Fibroblast of pulmonary artery (primary cell): ENCODE data around the gene NXT1.
A peak's percentile ranks its signal among the peaks of the same experiment; 100 is the strongest.
"Not testable (repeated sequence)": the region's sequence is repeated elsewhere in the genome, so short reads cannot be mapped to it uniquely, and the experiment has no call there.

Experiments
- DNase-seq: peaks from one replicate; pipeline ENCODE4 v3.0.0-alpha.2; 2010; ENCODE audit warnings: low read depth
- H3K4me3 ChIP-seq: replicated peaks from 2 replicates; pipeline ENCODE4 v1.5.1; 2011; ENCODE audit warnings: low read depth, mild to moderate bottlenecking, control low read depth, low read length, moderate library complexity
- TF ChIP-seq, protein P1 (sequence below): IDR thresholded peaks from 2 replicates; pipeline ENCODE4 v1.5.1; 2011; ENCODE audit warnings: mild to moderate bottlenecking, control low read depth, low read length, inconsistent platforms; ENCODE audit errors: missing control alignments

Gene NXT1

DNA sequence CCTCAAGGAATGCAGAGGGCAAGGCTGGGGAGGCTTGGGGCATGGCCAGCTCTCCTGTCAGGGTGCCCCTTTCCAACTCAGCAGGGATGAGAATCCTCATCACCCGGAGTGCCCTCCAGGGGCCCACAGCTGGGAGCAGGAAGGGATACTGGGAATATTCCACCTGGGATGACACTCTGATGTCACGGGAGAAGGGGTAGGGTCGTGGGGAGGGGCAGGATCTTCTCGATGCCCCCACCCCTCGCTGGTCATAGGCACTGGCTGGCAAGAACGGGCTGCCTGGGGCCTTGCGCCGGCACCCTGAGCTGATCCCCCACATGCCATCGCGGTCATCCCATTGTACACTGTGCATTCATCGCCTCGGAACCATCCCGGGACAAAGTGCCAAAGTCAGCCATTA lies 10.6 kb upstream of the NXT1 start:
- DNase-seq, result no peak
- H3K4me3 ChIP-seq, result no peak overlapping the region
- TF ChIP-seq, protein P1, sequence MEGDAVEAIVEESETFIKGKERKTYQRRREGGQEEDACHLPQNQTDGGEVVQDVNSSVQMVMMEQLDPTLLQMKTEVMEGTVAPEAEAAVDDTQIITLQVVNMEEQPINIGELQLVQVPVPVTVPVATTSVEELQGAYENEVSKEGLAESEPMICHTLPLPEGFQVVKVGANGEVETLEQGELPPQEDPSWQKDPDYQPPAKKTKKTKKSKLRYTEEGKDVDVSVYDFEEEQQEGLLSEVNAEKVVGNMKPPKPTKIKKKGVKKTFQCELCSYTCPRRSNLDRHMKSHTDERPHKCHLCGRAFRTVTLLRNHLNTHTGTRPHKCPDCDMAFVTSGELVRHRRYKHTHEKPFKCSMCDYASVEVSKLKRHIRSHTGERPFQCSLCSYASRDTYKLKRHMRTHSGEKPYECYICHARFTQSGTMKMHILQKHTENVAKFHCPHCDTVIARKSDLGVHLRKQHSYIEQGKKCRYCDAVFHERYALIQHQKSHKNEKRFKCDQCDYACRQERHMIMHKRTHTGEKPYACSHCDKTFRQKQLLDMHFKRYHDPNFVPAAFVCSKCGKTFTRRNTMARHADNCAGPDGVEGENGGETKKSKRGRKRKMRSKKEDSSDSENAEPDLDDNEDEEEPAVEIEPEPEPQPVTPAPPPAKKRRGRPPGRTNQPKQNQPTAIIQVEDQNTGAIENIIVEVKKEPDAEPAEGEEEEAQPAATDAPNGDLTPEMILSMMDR, result no peak

DNA sequence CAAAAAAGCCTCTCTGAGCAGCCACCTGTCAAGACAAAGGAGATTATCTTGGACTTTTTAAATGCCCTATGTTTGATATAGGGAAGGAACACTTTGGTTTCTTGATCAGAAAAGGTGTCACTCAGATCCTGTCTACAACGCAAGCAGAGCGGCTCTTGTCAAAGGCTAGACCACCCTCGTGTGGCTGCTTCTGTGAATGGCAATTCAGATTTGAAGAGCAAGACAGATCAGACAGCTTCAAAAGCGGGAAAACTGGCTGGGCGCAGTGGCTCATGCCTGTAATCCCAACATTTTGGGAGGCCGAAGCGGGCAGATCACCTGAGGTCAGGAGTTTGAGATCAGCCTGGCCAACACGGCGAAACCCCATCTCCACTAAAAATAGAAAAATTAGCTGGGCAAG lies 10.1 kb upstream of the NXT1 start:
- H3K4me3 ChIP-seq, result no peak overlapping the region
- TF ChIP-seq, protein P1, result peak; percentile 79
- peak; percentile 86 for DNase-seq

DNA sequence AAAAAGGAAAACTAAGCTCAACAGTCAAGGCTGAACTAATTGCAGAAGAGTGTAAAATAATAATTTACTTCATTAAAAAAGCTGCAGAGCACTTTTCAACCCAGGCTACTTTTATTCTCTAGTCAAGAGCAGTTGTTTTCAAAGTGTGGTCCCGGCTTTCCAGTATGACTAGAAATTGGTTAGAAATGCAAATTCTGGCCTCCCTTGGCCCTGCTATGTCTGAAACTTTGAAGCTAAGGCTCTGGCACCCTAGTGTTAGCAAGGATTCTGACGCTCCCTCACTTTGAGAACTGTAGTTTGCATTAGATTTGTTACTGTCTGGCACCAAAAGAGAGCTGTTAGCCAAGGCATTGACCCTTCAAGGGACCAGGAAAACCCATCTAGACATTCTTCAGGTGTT lies 9.5 kb upstream of the NXT1 start:
- H3K4me3 ChIP-seq, result no peak overlapping the region
- DNase-seq, result no peak
- TF ChIP-seq, protein P1, result no peak

DNA sequence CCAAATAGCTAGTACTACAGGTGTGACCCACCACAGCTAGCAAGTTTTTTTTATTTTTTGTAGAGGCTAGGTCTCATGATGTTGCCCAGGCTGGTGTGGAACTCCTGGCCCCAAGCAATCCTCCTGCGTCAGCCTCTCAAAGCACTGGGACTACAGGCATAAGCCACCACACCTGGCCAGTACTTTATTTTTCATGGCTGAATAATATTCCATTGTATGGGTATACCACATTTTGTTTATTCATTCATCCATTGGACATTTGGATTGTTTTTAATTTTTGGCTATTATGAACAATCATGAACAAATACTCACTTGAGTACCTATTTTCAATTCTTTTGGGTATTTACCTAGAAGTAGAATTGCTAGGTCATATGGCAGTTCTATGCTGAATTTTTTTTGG lies 7.0 kb upstream of the NXT1 start:
- H3K4me3 ChIP-seq, result no peak overlapping the region
- TF ChIP-seq, protein P1, result no peak
- no peak for DNase-seq

DNA sequence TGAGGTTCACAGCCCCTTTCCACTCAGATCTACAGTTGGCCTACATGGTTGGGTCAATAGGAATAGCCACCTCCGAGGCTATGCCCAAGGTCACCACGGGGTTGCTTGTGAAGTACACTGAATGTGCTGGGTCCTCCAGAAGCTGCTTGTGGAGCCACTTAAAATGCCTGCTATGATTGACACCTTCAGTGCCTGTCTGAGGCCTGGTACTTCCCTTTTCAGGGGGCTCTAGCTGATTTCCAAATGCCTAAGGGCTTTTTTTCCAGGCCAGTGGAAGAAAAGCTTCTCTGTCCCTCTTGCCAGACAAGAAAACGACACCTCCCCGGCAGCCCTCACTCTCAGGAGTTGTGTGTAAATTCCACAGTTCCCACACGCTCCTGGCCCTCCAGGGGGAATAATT lies 6.3 kb upstream of the NXT1 start:
- no peak for DNase-seq
- H3K4me3 ChIP-seq, result no peak overlapping the region
- TF ChIP-seq, protein P1, result no peak

DNA sequence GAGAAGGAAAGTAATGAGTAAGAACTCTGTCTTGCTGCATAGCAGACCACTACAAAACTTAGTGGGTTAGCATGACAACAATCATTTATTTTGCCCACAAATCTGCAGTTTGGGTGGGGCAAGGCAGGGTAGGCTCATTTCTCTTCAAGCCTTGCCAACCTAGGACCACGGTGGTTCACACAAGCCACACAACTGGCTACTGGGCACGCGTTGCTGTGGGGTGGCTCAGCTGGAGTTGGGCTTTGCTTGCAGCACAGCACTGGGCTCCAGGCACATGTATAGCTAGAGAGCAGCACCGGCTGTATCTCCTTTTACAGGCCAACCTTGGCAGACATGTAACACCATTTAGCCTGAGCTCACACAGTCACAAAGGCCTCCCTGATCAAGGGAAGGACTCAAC lies 4.6 kb upstream of the NXT1 start:
- TF ChIP-seq, protein P1, result no peak
- DNase-seq, result no peak
- no peak overlapping the region for H3K4me3 ChIP-seq

DNA sequence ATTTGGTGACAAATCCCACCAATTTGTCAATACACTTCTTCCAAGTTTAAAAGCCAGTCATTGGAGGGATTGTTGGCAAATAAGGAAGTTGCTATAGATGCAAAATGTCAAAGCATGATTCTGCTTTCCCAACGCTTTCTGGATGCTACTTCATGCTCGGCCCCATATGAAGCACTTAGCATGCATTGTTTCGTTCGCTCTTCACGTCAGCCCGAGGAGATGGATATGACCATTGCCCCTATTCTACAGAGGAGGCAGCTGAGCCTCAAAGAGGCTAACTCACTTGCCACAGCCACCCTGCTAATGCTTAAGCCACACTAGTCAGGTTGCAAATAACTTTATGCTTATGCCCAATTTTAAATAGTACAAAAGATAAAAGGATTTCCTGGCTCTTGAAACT lies 2.8 kb upstream of the NXT1 start:
- no peak overlapping the region for H3K4me3 ChIP-seq
- TF ChIP-seq, protein P1, result no peak
- DNase-seq, result no peak

DNA sequence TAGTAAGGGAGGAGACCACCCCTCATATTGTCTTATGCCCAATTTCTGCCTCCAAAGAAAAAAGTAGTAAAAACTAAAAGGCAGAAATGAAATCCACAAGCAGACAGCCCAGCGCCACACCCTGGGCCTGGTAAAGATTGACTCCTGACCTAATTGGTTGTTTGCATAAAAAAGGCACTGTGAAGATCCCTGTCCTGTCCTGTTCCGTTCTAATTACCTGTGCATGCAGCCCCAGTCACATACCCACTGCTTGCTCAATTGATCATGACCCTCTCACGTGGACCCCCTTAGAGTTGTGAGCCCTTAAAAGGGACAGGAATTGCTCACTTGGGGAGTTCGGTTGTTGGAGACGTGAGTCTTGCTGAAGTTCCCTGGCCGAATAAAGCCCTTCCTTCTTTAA lies 2.1 kb upstream of the NXT1 start:
- not testable (repeated sequence) for H3K4me3 ChIP-seq, DNase-seq
